Epithelial cell of esophagus (primary cell): ENCODE data around the gene MT1M.
"Not testable (repeated sequence)": the region's sequence is repeated elsewhere in the genome, so short reads cannot be mapped to it uniquely, and the experiment has no call there.

ENCODE experiments used
- DNase-seq: peaks from one replicate; pipeline ENCODE4 v3.0.0; 2010; ENCODE audit warnings: low read depth
- H3K4me3 ChIP-seq: 2 replicates; pipeline ENCODE4 v1.5.1; 2011; ENCODE audit warnings: mild to moderate bottlenecking, low read length, control low read depth
- CTCF ChIP-seq: IDR thresholded peaks from 2 replicates; pipeline ENCODE4 v1.5.1; 2011; ENCODE audit warnings: low read depth, mild to moderate bottlenecking, low read length, control low read depth, inconsistent platforms; ENCODE audit not compliant: insufficient read depth; ENCODE audit errors: missing control alignments

The MT1M gene

GRCh38 chr16:56662357-56663354, 30.2 kb downstream of the MT1M start:
- no peak for TF ChIP-seq CTCF
- DNase-seq = no peak
- no peak overlapping the region for H3K4me3 ChIP-seq

GRCh38 chr16:56664506-56664905, 32.0 kb downstream of the MT1M start:
- DNase-seq = no peak
- TF ChIP-seq CTCF = no peak

GRCh38 chr16:56665286-56666261, 33.1 kb downstream of the MT1M start:
- not testable (repeated sequence) for DNase-seq, H3K4me3 ChIP-seq

More at GRCh38 chr16:56664506-56664905, 32.0 kb downstream of the MT1M start:
- H3K4me3 ChIP-seq = no peak overlapping the region

- TF ChIP-seq CTCF = no peak
- H3K4me3 ChIP-seq = no peak within 1 kb of the TSS
- DNase-seq = no peak
These were observed 35.4 kb downstream of the MT1M start, which contains the start of gene MT1G for GRCh38 chr16:56667581-56668571. Gene MT1G, minus strand, starts transcription at chr16:56668065. Its CDS starts 72 bp downstream, at chr16:56667993.

GRCh38 chr16:56669005-56669839, 36.8 kb downstream of the MT1M start, which contains the start of gene MT1H:
Gene MT1H, plus strand, starts transcription at chr16:56669814. Its CDS starts 71 bp downstream, at chr16:56669885.
- no peak for TF ChIP-seq CTCF
- no peak for DNase-seq
- no peak within 1 kb of the TSS for H3K4me3 ChIP-seq
